PFSK-1 (cell line): ENCODE data around the gene SF3A2.

Experiments
- FOXP2 ChIP-seq: optimal IDR thresholded peaks from 2 replicates; pipeline ENCODE3; 2011; ENCODE audit warnings: borderline replicate concordance, control low read depth, inconsistent platforms; ENCODE audit not compliant: insufficient read depth; ENCODE audit errors: extremely low read length, extremely low read depth
- POLR2AphosphoS5 ChIP-seq: IDR thresholded peaks from 2 replicates; pipeline ENCODE4 v1.6.1; 2012; ENCODE audit warnings: low read depth, mild to moderate bottlenecking, control low read depth, low read length, moderate library complexity
- REST ChIP-seq, 2 experiments: IDR thresholded peaks; 2 replicates each; pipeline versions ENCODE4 v1.6.1 to v1.8.0; 2011 to 2012; ENCODE audit warnings: low read depth in 2 of 2, low read length in 2 of 2, control low read depth in 1 of 2, inconsistent platforms in 1 of 2, mild to moderate bottlenecking in 1 of 2, moderate library complexity in 1 of 2; ENCODE audit not compliant: insufficient read depth in 1 of 2
- SIN3A ChIP-seq: IDR thresholded peaks from 2 replicates; pipeline ENCODE4 v1.6.1; 2012; ENCODE audit warnings: mild to moderate bottlenecking, low read length, moderate library complexity, borderline replicate concordance; ENCODE audit not compliant: insufficient read depth
- TAF1 ChIP-seq: IDR thresholded peaks from 2 replicates; pipeline ENCODE4 v1.6.1; 2012; ENCODE audit warnings: low read length, control low read depth, borderline replicate concordance; ENCODE audit not compliant: insufficient read depth

SF3A2 gene

GRCh38 chr19:2252797-2253105 lies 16.1 kb downstream of the SF3A2 start:
- TF ChIP-seq POLR2AphosphoS5 (no peak), SIN3A (no peak), FOXP2 (no peak), TAF1 (no peak), REST (IDR thresholded peaks at IDR 0.05; ENCODE audit: insufficient read depth in 1 of 2, low read depth in 2 of 2, low read length in 2 of 2) (no peak)

GRCh38 chr19:2253106-2254063 lies 16.8 kb downstream of the SF3A2 start:
- no peak for TF ChIP-seq REST (IDR thresholded peaks at IDR 0.05; ENCODE audit: insufficient read depth in 1 of 2, low read depth in 2 of 2, low read length in 2 of 2)
- TF ChIP-seq SIN3A, result no peak
- TF ChIP-seq POLR2AphosphoS5, result no peak
- TF ChIP-seq TAF1, result no peak
- no peak for TF ChIP-seq FOXP2

GRCh38 chr19:2254064-2254872 lies 17.6 kb downstream of the SF3A2 start:
- no peak for TF ChIP-seq TAF1
- no peak for TF ChIP-seq REST (IDR thresholded peaks at IDR 0.05; ENCODE audit: insufficient read depth in 1 of 2, low read depth in 2 of 2, low read length in 2 of 2)
- TF ChIP-seq SIN3A, result no peak
- no peak for TF ChIP-seq POLR2AphosphoS5
- no peak for TF ChIP-seq FOXP2

GRCh38 chr19:2255112-2255845 lies 18.7 kb downstream of the SF3A2 start:
- no peak for TF ChIP-seq REST (IDR thresholded peaks at IDR 0.05; ENCODE audit: insufficient read depth in 1 of 2, low read depth in 2 of 2, low read length in 2 of 2)
- no peak for TF ChIP-seq TAF1
- TF ChIP-seq SIN3A, result no peak
- TF ChIP-seq FOXP2, result no peak
- no peak for TF ChIP-seq POLR2AphosphoS5
